ENCODE results near the gene FGD5. TPM values are rescaled to one million over a fixed set of nuclear protein-coding genes. Genes with fewer than 3 reads are reported as not detected.

Gene FGD5
- total and polyA plus RNA-seq, 3 donors from 2014 or later = 14.4 to 17.8 (median 15.6) TPM

GRCh38 chr3:14976317-14976716 lies 157.6 kb downstream of the FGD5 start:
- Histone ChIP-seq H3K36me3 (ENCODE audit: low read depth, missing control alignments) (no peaks in the 10 kb centered on the region), H3K27ac (no peak overlapping the region), H3K4me3 (no peak overlapping the region), H3K4me1 (peaks cover 7% of the 10 kb centered on the region), H3K9me3 (no peaks in the 10 kb centered on the region), H3K27me3 (no peaks in the 10 kb centered on the region)
- DNase-seq = no peak
- 20 to 37% methylated on average over 1 of the region's 1 CpG for WGBS, 2 donors
- TF ChIP-seq CTCF (IDR thresholded peaks at IDR 0.05) (no peak), POLR2A (IDR thresholded peaks at IDR 0.05) (no peak)
- intact Hi-C loops (cut with DNase I; ENCODE audit: low total_unique reads) = no loop called here

- TF ChIP-seq CTCF (IDR thresholded peaks at IDR 0.05) = no peak
- no peak for TF ChIP-seq POLR2A (IDR thresholded peaks at IDR 0.05)
- Histone ChIP-seq H3K27ac (no peak overlapping the region), H3K4me3 (no peak overlapping the region), H3K27me3 (no peaks in the 10 kb centered on the region), H3K9me3 (no peaks in the 10 kb centered on the region), H3K4me1 (peaks cover 7% of the 10 kb centered on the region), H3K36me3 (ENCODE audit: low read depth, missing control alignments) (no peaks in the 10 kb centered on the region)
- no peak for DNase-seq
- intact Hi-C loops (cut with DNase I; ENCODE audit: low total_unique reads) = no loop called here
- 84 to 85% methylated on average over 4 of the region's 4 CpGs for WGBS, 2 donors
These were observed 161.9 kb downstream of the FGD5 start for GRCh38 chr3:14980689-14981088.

Other genes with a start within 250 kb of the FGD5 start
- 10 to 100 TPM; 25.3 to 38.0 TPM for gene CCDC174, start 167.2 kb upstream of the FGD5 start, total RNA-seq
- 19.1 TPM for gene CCDC174, start 167.2 kb upstream of the FGD5 start, polyA plus RNA-seq (ENCODE audit: insufficient read depth, low read depth, low replicate concordance)
- gene C3orf20, start 143.8 kb upstream of the FGD5 start, total RNA-seq = 10 to 100 TPM in 1 of 2 donors, 1 to 10 TPM in 1; 3.8 to 11.0 TPM
- 16.5 TPM for gene C3orf20, start 143.8 kb upstream of the FGD5 start, polyA plus RNA-seq (ENCODE audit: insufficient read depth, low read depth, low replicate concordance)
- gene NR2C2, start 128.6 kb downstream of the FGD5 start, total RNA-seq = 10 to 100 TPM; 85.2 to 87.5 TPM
- gene NR2C2, start 128.6 kb downstream of the FGD5 start, polyA plus RNA-seq (ENCODE audit: insufficient read depth, low read depth, low replicate concordance) = 52.6 TPM
- gene MRPS25, start 246.4 kb downstream of the FGD5 start, total RNA-seq = 10 to 100 TPM; 40.4 to 55.4 TPM
- gene MRPS25, start 246.4 kb downstream of the FGD5 start, polyA plus RNA-seq (ENCODE audit: insufficient read depth, low read depth, low replicate concordance) = 102 TPM